Measurements from ENCODE around the gene RTN4.

DNA sequence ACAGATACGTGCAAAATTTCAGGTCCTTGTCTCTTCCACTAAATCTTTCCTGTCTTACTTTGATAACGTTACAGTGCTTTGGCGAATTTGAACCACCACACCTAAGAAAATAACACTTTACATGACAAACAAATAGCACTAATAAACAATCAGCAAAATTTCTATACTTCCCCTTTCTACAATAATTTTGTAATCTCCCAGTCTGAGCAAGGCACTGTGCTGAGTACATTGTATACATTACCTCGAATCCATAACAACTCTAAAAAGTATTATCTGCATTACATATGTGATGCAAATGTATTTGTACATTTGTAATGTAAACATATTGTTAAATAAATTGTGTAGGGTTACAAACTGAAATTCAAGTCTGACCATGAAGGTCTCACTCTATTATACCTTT lies 49.9 kb downstream of the RTN4 start:
- TF ChIP-seq, protein P1, sequence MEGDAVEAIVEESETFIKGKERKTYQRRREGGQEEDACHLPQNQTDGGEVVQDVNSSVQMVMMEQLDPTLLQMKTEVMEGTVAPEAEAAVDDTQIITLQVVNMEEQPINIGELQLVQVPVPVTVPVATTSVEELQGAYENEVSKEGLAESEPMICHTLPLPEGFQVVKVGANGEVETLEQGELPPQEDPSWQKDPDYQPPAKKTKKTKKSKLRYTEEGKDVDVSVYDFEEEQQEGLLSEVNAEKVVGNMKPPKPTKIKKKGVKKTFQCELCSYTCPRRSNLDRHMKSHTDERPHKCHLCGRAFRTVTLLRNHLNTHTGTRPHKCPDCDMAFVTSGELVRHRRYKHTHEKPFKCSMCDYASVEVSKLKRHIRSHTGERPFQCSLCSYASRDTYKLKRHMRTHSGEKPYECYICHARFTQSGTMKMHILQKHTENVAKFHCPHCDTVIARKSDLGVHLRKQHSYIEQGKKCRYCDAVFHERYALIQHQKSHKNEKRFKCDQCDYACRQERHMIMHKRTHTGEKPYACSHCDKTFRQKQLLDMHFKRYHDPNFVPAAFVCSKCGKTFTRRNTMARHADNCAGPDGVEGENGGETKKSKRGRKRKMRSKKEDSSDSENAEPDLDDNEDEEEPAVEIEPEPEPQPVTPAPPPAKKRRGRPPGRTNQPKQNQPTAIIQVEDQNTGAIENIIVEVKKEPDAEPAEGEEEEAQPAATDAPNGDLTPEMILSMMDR (IDR thresholded peaks at IDR 0.05), result no peak
- TF ChIP-seq POLR2A (IDR thresholded peaks at IDR 0.05), result no peak
- no peak for TF ChIP-seq POLR2AphosphoS5 (IDR thresholded peaks at IDR 0.05)

Data from prostate gland (tissue), 2 donors.